Activated T-cell treated with anti-CD3 and anti-CD28 coated beads for 1 hour (primary cell): Measurements from ENCODE around the gene HLCS.

Experiments used
- DNase-seq: peaks from one replicate; pipeline ENCODE4 v3.0.0-alpha.2; 2020; ENCODE audit warnings: low read depth

The HLCS gene

GRCh38 chr21:36985751-36986594 lies 19.5 kb upstream of the HLCS start:
- DNase-seq: no peak

- DNase-seq: no peak
Measured at GRCh38 chr21:36981977-36982700, 15.7 kb upstream of the HLCS start.

- no peak for DNase-seq
Measured at GRCh38 chr21:36981049-36981391, 14.6 kb upstream of the HLCS start.

- DNase-seq: no peak
Measured at GRCh38 chr21:36980280-36981048, 14.0 kb upstream of the HLCS start.

- no peak for DNase-seq
Measured at GRCh38 chr21:36976882-36977651, 10.6 kb upstream of the HLCS start.

GRCh38 chr21:36976228-36976861 lies 9.9 kb upstream of the HLCS start:
- no peak for DNase-seq

GRCh38 chr21:36974851-36975192 lies 8.4 kb upstream of the HLCS start:
- no peak for DNase-seq

- no peak for DNase-seq
Measured at GRCh38 chr21:36973986-36974850, 7.7 kb upstream of the HLCS start.

GRCh38 chr21:36968976-36969375 lies 2.5 kb upstream of the HLCS start:
- DNase-seq: no peak

- DNase-seq: no peak
Measured at GRCh38 chr21:36968414-36968813, 1.9 kb upstream of the HLCS start.

GRCh38 chr21:36966821-36967768 lies 626 bp upstream of the HLCS start:
- DNase-seq: no peak

- no peak for DNase-seq
Measured at GRCh38 chr21:36965720-36966065, 776 bp downstream of the HLCS start.

- no peak for DNase-seq
Measured at GRCh38 chr21:36964827-36965719, 1.4 kb downstream of the HLCS start.

- no peak for DNase-seq
Measured at GRCh38 chr21:36964398-36964797, 2.1 kb downstream of the HLCS start.

- no peak for DNase-seq
Measured at GRCh38 chr21:36962098-36962780, 4.2 kb downstream of the HLCS start.

GRCh38 chr21:36960676-36961284 lies 5.7 kb downstream of the HLCS start:
- no peak for DNase-seq

- no peak for DNase-seq
Measured at GRCh38 chr21:36959020-36959835, 7.2 kb downstream of the HLCS start.
